Suprapubic skin (tissue), 4 donors: ENCODE data around the gene VASN.

Source experiments
- EP300 ChIP-seq: sonication (generic); formaldehyde crosslinking; IDR thresholded peaks from one replicate; pipeline ENCODE4 v1.6.1; 2017; ENCODE audit warnings: antibody characterized with exemption
- POLR2AphosphoS5 ChIP-seq, 3 donors: sonication (generic); formaldehyde crosslinking; IDR thresholded peaks; one replicate each; pipeline ENCODE4 v1.6.1; 2017; ENCODE audit warnings: antibody characterized with exemption in 3 of 3
- TF ChIP-seq, protein P1 (sequence below), 2 donors: fragments of 200-600 bp in 1 of 2; fragments of 450-650 bp in 1 of 2; sonication (generic) in 1 of 2; IDR thresholded peaks; one replicate each; pipeline ENCODE4 v1.5.1; 2016 to 2019; ENCODE audit warnings: antibody characterized with exemption in 2 of 2, mild to moderate bottlenecking in 1 of 2, moderate library complexity in 1 of 2

DNA sequence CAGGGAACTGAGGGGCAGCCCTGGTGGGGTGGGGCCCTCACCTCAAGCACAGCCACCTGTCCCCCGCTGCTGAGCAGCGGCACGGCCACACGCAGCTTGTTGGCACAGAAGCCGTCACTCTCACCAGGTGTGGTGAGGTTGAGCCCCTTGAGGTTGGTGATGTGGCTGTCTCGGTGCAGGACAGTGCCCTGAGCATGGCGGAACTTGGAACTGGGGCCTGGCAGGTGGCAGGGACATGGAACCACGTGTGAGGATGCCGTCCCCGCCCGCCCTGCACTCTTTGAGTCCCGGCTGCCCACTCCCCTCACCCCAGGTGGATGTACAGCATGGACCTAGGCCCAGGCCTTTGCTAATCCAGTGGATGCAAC, 9.7 kb upstream of the VASN start:
- TF ChIP-seq, protein P1, sequence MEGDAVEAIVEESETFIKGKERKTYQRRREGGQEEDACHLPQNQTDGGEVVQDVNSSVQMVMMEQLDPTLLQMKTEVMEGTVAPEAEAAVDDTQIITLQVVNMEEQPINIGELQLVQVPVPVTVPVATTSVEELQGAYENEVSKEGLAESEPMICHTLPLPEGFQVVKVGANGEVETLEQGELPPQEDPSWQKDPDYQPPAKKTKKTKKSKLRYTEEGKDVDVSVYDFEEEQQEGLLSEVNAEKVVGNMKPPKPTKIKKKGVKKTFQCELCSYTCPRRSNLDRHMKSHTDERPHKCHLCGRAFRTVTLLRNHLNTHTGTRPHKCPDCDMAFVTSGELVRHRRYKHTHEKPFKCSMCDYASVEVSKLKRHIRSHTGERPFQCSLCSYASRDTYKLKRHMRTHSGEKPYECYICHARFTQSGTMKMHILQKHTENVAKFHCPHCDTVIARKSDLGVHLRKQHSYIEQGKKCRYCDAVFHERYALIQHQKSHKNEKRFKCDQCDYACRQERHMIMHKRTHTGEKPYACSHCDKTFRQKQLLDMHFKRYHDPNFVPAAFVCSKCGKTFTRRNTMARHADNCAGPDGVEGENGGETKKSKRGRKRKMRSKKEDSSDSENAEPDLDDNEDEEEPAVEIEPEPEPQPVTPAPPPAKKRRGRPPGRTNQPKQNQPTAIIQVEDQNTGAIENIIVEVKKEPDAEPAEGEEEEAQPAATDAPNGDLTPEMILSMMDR (IDR thresholded peaks at IDR 0.05): no peak
- TF ChIP-seq EP300 (no peak), POLR2AphosphoS5 (IDR thresholded peaks at IDR 0.05) (no peak)
